ENCODE measurements around the gene PRPS1L1. TPM values are rescaled to one million over a fixed set of nuclear protein-coding genes. Genes with fewer than 3 reads are reported as not detected.

The PRPS1L1 gene
- total RNA-seq, 1 donor from 2014 or later: not detected

- no peak for TF ChIP-seq CTCF (conservative IDR thresholded peaks at IDR 0.05; ENCODE audit: low read depth, low read length)
- no peak for DNase-seq (ENCODE audit: low read depth)
- no peak overlapping the region for H3K4me3 ChIP-seq (ENCODE audit: low read depth, low read length)
Measured at GRCh38 chr7:18053177-18053928, 25.7 kb upstream of the PRPS1L1 start.

- DNase-seq (ENCODE audit: low read depth): no peak
- no peak for TF ChIP-seq CTCF (conservative IDR thresholded peaks at IDR 0.05; ENCODE audit: low read depth, low read length)
- H3K4me3 ChIP-seq (ENCODE audit: low read depth, low read length): no peak overlapping the region
Measured at GRCh38 chr7:18049262-18049661, 21.6 kb upstream of the PRPS1L1 start.

- DNase-seq (ENCODE audit: low read depth): no peak
Measured at GRCh38 chr7:18046601-18047000, 19.0 kb upstream of the PRPS1L1 start.

GRCh38 chr7:18045171-18045570 is 17.5 kb upstream of the PRPS1L1 start:
- no peak for TF ChIP-seq CTCF (conservative IDR thresholded peaks at IDR 0.05; ENCODE audit: low read depth, low read length)
- no peak overlapping the region for H3K4me3 ChIP-seq (ENCODE audit: low read depth, low read length)
- DNase-seq (ENCODE audit: low read depth): no peak

More at GRCh38 chr7:18046601-18047000, 19.0 kb upstream of the PRPS1L1 start:
- H3K4me3 ChIP-seq (ENCODE audit: low read depth, low read length): no peak overlapping the region
- no peak for TF ChIP-seq CTCF (conservative IDR thresholded peaks at IDR 0.05; ENCODE audit: low read depth, low read length)

GRCh38 chr7:18041191-18041590 is 13.5 kb upstream of the PRPS1L1 start:
- no peak for DNase-seq (ENCODE audit: low read depth)
- no peak for TF ChIP-seq CTCF (conservative IDR thresholded peaks at IDR 0.05; ENCODE audit: low read depth, low read length)
- H3K4me3 ChIP-seq (ENCODE audit: low read depth, low read length): no peak overlapping the region

GRCh38 chr7:18040196-18040595 is 12.6 kb upstream of the PRPS1L1 start:
- DNase-seq (ENCODE audit: low read depth): no peak
- no peak overlapping the region for H3K4me3 ChIP-seq (ENCODE audit: low read depth, low read length)
- TF ChIP-seq CTCF (conservative IDR thresholded peaks at IDR 0.05; ENCODE audit: low read depth, low read length): no peak

- TF ChIP-seq CTCF (conservative IDR thresholded peaks at IDR 0.05; ENCODE audit: low read depth, low read length): no peak
- H3K4me3 ChIP-seq (ENCODE audit: low read depth, low read length): no peak overlapping the region
- DNase-seq (ENCODE audit: low read depth): no peak
Measured at GRCh38 chr7:18038382-18038781, 10.7 kb upstream of the PRPS1L1 start.
